ENCODE measurements around the gene RNF17.

The RNF17 gene

GRCh38 chr13:24929196-24929595, 165.2 kb downstream of the RNF17 start:
- H3K36me3 ChIP-seq (replicated peaks; ENCODE audit: insufficient read depth, low read length): no peaks in the 10 kb centered on the region
- no peak for DNase-seq
- no peaks in the 10 kb centered on the region for H3F3A ChIP-seq (ENCODE audit: insufficient read depth, low read length)
- no peaks in the 10 kb centered on the region for H4K20me1 ChIP-seq (ENCODE audit: insufficient read depth, low read length)
- H3K27me3 ChIP-seq (replicated peaks; ENCODE audit: insufficient read depth, low read length): no peaks in the 10 kb centered on the region
- H3K9me2 ChIP-seq (replicated peaks; ENCODE audit: insufficient read depth, low read length): no peaks in the 10 kb centered on the region
- no peak for TF ChIP-seq CTCF (IDR thresholded peaks at IDR 0.05; ENCODE audit: low read length)
- no peak for TF ChIP-seq EZH2phosphoT487 (IDR thresholded peaks at IDR 0.05; ENCODE audit: low read length)
- TF ChIP-seq EZH2 (optimal IDR thresholded peaks at IDR 0.05; ENCODE audit: low read depth, low read length): no peak
- H3K9ac ChIP-seq (ENCODE audit: low read length): no peak overlapping the region
- H3K4me2 ChIP-seq (ENCODE audit: low read depth, low read length): no peak overlapping the region
- no peaks in the 10 kb centered on the region for H3K4me1 ChIP-seq (ENCODE audit: low read length)
- H3K79me2 ChIP-seq (ENCODE audit: low read length): no peaks in the 10 kb centered on the region
- H3K27ac ChIP-seq (ENCODE audit: low read length): no peak overlapping the region
- no peak overlapping the region for H3K4me3 ChIP-seq (ENCODE audit: low read length)
- no peak overlapping the region for H2AFZ ChIP-seq (ENCODE audit: low read length)
- no peaks in the 10 kb centered on the region for H3K9me3 ChIP-seq (replicated peaks; ENCODE audit: insufficient read depth, low read length)

Measured in MM.1S (cell line).